ENCODE measurements around the gene TNFSF8.

TNFSF8 gene

DNA sequence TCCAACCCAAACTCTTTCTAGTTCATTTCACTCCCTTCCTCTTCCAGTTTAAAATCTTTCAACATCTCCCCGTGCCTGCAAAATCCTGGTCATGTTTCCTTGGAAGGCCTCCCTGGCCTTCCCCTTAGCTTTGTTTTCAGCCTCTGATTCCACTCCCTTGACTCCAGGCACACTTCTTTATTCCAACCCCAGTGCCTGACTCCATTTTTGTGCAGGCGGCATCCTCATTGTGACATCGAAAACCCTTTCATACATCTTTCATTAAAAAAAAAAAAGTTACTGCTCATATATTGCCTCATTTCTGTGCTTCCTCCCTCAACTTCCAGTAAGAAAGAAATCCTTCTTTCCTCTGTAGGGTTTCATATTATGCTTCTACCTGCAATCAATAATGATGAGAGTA is 7.1 kb upstream of the TNFSF8 start:
- Histone ChIP-seq H3K27ac (ENCODE audit: extremely low read depth, low read depth, low read length) (no peak overlapping the region), H3K36me3 (ENCODE audit: control insufficient read depth in 2 of 2, insufficient read depth in 1 of 2, low read length in 2 of 2) (no peaks in the 10 kb centered on the region), H3K4me3 (ENCODE audit: low read depth, low read length) (no peak overlapping the region), H3K9me3 (ENCODE audit: control insufficient read depth, insufficient read depth, low read depth, low read length) (no peaks in the 10 kb centered on the region), H3K4me1 (ENCODE audit: control insufficient read depth, insufficient read depth, low read length) (no peaks in the 10 kb centered on the region)
- CTCF ChIA-PET: interaction anchor here (1.8 to 2.7 kb wide), 3 partner anchors 15 to 30 kb away, joined by 8 to 10 read pairs (median 9); no protein-coding TSS in a partner anchor
- TF ChIP-seq, protein P1, sequence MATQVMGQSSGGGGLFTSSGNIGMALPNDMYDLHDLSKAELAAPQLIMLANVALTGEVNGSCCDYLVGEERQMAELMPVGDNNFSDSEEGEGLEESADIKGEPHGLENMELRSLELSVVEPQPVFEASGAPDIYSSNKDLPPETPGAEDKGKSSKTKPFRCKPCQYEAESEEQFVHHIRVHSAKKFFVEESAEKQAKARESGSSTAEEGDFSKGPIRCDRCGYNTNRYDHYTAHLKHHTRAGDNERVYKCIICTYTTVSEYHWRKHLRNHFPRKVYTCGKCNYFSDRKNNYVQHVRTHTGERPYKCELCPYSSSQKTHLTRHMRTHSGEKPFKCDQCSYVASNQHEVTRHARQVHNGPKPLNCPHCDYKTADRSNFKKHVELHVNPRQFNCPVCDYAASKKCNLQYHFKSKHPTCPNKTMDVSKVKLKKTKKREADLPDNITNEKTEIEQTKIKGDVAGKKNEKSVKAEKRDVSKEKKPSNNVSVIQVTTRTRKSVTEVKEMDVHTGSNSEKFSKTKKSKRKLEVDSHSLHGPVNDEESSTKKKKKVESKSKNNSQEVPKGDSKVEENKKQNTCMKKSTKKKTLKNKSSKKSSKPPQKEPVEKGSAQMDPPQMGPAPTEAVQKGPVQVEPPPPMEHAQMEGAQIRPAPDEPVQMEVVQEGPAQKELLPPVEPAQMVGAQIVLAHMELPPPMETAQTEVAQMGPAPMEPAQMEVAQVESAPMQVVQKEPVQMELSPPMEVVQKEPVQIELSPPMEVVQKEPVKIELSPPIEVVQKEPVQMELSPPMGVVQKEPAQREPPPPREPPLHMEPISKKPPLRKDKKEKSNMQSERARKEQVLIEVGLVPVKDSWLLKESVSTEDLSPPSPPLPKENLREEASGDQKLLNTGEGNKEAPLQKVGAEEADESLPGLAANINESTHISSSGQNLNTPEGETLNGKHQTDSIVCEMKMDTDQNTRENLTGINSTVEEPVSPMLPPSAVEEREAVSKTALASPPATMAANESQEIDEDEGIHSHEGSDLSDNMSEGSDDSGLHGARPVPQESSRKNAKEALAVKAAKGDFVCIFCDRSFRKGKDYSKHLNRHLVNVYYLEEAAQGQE (tag by site-specific recombination; IDR thresholded peaks at IDR 0.05): no peak
- no peak for TF ChIP-seq ZNF76 (tag by site-specific recombination; IDR thresholded peaks at IDR 0.05; ENCODE audit: borderline replicate concordance, low read depth)
- no peak for TF ChIP-seq ZNF266 (tag by site-specific recombination; IDR thresholded peaks at IDR 0.05; ENCODE audit: low read depth)
- TF ChIP-seq ZNF302 (tag by site-specific recombination; IDR thresholded peaks at IDR 0.05; ENCODE audit: low read depth): no peak
- no peak for TF ChIP-seq YY1 (tag by site-specific recombination; IDR thresholded peaks at IDR 0.05)
- TF ChIP-seq ZNF133 (tag by site-specific recombination; IDR thresholded peaks at IDR 0.05): no peak
- TF ChIP-seq, protein P2, sequence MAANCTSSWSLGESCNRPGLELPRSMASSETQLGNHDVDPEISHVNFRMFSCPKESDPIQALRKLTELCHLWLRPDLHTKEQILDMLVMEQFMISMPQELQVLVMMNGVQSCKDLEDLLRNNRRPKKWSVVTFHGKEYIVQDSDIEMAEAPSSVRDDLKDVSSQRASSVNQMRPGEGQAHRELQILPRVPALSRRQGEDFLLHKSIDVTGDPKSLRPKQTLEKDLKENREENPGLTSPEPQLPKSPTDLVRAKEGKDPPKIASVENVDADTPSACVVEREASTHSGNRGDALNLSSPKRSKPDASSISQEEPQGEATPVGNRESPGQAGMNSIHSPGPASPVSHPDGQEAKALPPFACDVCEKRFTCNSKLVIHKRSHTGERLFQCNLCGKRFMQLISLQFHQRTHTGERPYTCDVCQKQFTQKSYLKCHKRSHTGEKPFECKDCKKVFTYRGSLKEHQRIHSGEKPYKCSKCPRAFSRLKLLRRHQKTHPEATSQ (tag by site-specific recombination; IDR thresholded peaks at IDR 0.05): no peak
- no peak for TF ChIP-seq ZNF211 (tag by site-specific recombination; IDR thresholded peaks at IDR 0.05; ENCODE audit: low read depth)
- TF ChIP-seq TRIM28 (IDR thresholded peaks at IDR 0.05; ENCODE audit: borderline replicate concordance, low read length): no peak
- TF ChIP-seq ZNF473 (tag by site-specific recombination; IDR thresholded peaks at IDR 0.05): no peak
- TF ChIP-seq ZNF529 (tag by site-specific recombination; IDR thresholded peaks at IDR 0.05; ENCODE audit: insufficient replicate concordance): no peak
- no peak for TF ChIP-seq ZNF629 (tag by site-specific recombination; IDR thresholded peaks at IDR 0.05)
- TF ChIP-seq, protein P3, sequence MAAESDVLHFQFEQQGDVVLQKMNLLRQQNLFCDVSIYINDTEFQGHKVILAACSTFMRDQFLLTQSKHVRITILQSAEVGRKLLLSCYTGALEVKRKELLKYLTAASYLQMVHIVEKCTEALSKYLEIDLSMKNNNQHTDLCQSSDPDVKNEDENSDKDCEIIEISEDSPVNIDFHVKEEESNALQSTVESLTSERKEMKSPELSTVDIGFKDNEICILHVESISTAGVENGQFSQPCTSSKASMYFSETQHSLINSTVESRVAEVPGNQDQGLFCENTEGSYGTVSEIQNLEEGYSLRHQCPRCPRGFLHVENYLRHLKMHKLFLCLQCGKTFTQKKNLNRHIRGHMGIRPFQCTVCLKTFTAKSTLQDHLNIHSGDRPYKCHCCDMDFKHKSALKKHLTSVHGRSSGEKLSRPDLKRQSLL (tag by site-specific recombination; IDR thresholded peaks at IDR 0.05): no peak
- TF ChIP-seq, protein P4, sequence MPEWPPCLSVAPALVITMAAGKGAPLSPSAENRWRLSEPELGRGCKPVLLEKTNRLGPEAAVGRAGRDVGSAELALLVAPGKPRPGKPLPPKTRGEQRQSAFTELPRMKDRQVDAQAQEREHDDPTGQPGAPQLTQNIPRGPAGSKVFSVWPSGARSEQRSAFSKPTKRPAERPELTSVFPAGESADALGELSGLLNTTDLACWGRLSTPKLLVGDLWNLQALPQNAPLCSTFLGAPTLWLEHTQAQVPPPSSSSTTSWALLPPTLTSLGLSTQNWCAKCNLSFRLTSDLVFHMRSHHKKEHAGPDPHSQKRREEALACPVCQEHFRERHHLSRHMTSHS (tag by site-specific recombination; IDR thresholded peaks at IDR 0.05): no peak
- TF ChIP-seq REPIN1 (tag by site-specific recombination; IDR thresholded peaks at IDR 0.05; ENCODE audit: low read depth): no peak
- no peak for TF ChIP-seq ZNF394 (tag by site-specific recombination; IDR thresholded peaks at IDR 0.05; ENCODE audit: borderline replicate concordance)
- POLR2A ChIA-PET: interaction anchor here (0.7 kb wide), 1 partner anchor 20 kb away, joined by 3 read pairs; no protein-coding TSS in a partner anchor

DNA sequence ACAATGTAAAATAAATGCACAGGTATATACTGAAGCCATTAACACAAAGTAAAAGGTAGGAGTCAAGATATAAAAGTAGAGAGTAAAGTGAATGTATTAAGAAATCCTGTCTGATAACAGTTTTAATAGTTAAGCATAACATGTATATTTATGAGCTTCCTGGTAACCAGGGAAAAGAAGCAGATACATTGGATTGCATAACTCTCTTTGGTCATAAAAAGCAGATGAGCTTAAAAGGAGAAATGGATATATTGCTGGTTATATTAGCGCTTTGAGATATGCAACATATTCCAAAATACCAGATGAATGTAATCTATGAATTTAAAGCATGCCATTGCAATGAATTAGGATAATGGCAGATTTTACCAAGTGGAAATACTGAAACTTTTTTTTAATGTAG is 6.2 kb upstream of the TNFSF8 start:
- Histone ChIP-seq H3K9me3 (ENCODE audit: control insufficient read depth, insufficient read depth, low read depth, low read length) (no peaks in the 10 kb centered on the region), H3K36me3 (ENCODE audit: control insufficient read depth in 2 of 2, insufficient read depth in 1 of 2, low read length in 2 of 2) (no peaks in the 10 kb centered on the region), H3K27ac (ENCODE audit: extremely low read depth, low read depth, low read length) (no peak overlapping the region), H3K4me1 (ENCODE audit: control insufficient read depth, insufficient read depth, low read length) (no peaks in the 10 kb centered on the region), H3K4me3 (ENCODE audit: low read depth, low read length) (no peak overlapping the region)
- CTCF ChIA-PET: interaction anchor here (0.7 to 2.7 kb wide), 6 partner anchors 9 to 104 kb away, joined by 3 to 10 read pairs (median 6); no protein-coding TSS in a partner anchor
- POLR2A ChIA-PET: no interaction called here
- TF ChIP-seq, protein P1 (tag by site-specific recombination; IDR thresholded peaks at IDR 0.05): no peak
- TF ChIP-seq, protein P5, sequence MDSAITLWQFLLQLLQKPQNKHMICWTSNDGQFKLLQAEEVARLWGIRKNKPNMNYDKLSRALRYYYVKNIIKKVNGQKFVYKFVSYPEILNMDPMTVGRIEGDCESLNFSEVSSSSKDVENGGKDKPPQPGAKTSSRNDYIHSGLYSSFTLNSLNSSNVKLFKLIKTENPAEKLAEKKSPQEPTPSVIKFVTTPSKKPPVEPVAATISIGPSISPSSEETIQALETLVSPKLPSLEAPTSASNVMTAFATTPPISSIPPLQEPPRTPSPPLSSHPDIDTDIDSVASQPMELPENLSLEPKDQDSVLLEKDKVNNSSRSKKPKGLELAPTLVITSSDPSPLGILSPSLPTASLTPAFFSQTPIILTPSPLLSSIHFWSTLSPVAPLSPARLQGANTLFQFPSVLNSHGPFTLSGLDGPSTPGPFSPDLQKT (IDR thresholded peaks at IDR 0.05; ENCODE audit: borderline replicate concordance, low read depth, low read length): no peak
- TF ChIP-seq, protein P6, sequence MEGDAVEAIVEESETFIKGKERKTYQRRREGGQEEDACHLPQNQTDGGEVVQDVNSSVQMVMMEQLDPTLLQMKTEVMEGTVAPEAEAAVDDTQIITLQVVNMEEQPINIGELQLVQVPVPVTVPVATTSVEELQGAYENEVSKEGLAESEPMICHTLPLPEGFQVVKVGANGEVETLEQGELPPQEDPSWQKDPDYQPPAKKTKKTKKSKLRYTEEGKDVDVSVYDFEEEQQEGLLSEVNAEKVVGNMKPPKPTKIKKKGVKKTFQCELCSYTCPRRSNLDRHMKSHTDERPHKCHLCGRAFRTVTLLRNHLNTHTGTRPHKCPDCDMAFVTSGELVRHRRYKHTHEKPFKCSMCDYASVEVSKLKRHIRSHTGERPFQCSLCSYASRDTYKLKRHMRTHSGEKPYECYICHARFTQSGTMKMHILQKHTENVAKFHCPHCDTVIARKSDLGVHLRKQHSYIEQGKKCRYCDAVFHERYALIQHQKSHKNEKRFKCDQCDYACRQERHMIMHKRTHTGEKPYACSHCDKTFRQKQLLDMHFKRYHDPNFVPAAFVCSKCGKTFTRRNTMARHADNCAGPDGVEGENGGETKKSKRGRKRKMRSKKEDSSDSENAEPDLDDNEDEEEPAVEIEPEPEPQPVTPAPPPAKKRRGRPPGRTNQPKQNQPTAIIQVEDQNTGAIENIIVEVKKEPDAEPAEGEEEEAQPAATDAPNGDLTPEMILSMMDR (tag by site-specific recombination; IDR thresholded peaks at IDR 0.05): no peak
- TF ChIP-seq SCRT2 (tag by site-specific recombination; IDR thresholded peaks at IDR 0.05): no peak
